Kidney epithelial cell (primary cell): ENCODE measurements around the gene NRXN2. TPM values are rescaled to one million over a fixed set of nuclear protein-coding genes. Genes with fewer than 3 reads are reported as not detected.

Experiments used
- DNase-seq: peaks from one replicate; pipeline ENCODE4 v3.0.0-alpha.2; 2010; ENCODE audit warnings: low read depth
- H3K27me3 ChIP-seq: 2 replicates; pipeline ENCODE4 v1.6.0; 2011; ENCODE audit warnings: low read length; ENCODE audit not compliant: control insufficient read depth, insufficient read depth
- H3K36me3 ChIP-seq: 2 replicates; pipeline ENCODE4 v1.5.1; 2011; ENCODE audit warnings: low read length; ENCODE audit not compliant: control insufficient read depth, insufficient read depth
- H3K4me3 ChIP-seq: 2 replicates; pipeline ENCODE4 v1.5.1; 2011; ENCODE audit warnings: low read depth, mild to moderate bottlenecking, control low read depth, low read length
- CTCF ChIP-seq: IDR thresholded peaks from 2 replicates; pipeline ENCODE4 v1.5.1; 2011; ENCODE audit warnings: mild to moderate bottlenecking, moderate library complexity, low read length, control low read depth, inconsistent platforms; ENCODE audit not compliant: insufficient read depth, poor library complexity, severe bottlenecking
- total RNA-seq: library from RNA; depleted of rRNA; stranded (reverse); fragments of >200 nt; gene quantifications from 2 replicates; pipeline ENCODE4 v1.2.3, GENCODE V29; 2015

Gene NRXN2
- total RNA-seq, 1 donor from 2014 or later = not detected

- H3K4me3 ChIP-seq = no peak overlapping the region
- H3K27me3 ChIP-seq = peaks cover 45% of the 10 kb centered on the region
- no peaks in the 10 kb centered on the region for H3K36me3 ChIP-seq
- TF ChIP-seq CTCF = no peak
- DNase-seq = no peak
Observed at GRCh38 chr11:64692764-64693331, 30.1 kb downstream of the NRXN2 start.

GRCh38 chr11:64691543-64691942 is 31.5 kb downstream of the NRXN2 start:
- Histone ChIP-seq H3K36me3 (no peaks in the 10 kb centered on the region), H3K27me3 (peaks cover 46% of the 10 kb centered on the region), H3K4me3 (no peak overlapping the region)
- no peak for DNase-seq
- TF ChIP-seq CTCF = no peak

GRCh38 chr11:64690235-64690634 is 32.8 kb downstream of the NRXN2 start:
- H3K27me3 ChIP-seq = peaks cover 53% of the 10 kb centered on the region

GRCh38 chr11:64688534-64688982 is 34.4 kb downstream of the NRXN2 start:
- peak; percentile 85 for TF ChIP-seq CTCF
- no peaks in the 10 kb centered on the region for H3K36me3 ChIP-seq
- H3K27me3 ChIP-seq = peaks cover 56% of the 10 kb centered on the region
- H3K4me3 ChIP-seq = peak overlapping the region; percentile 27
- peak; percentile 21 for DNase-seq

More at GRCh38 chr11:64690235-64690634, 32.8 kb downstream of the NRXN2 start:
- TF ChIP-seq CTCF = no peak
- Histone ChIP-seq H3K4me3 (no peak overlapping the region), H3K36me3 (no peaks in the 10 kb centered on the region)
- DNase-seq = no peak

GRCh38 chr11:64687643-64688533 is 35.1 kb downstream of the NRXN2 start:
- peaks cover 50% of the 10 kb centered on the region for H3K27me3 ChIP-seq
- no peak for DNase-seq
- no peaks in the 10 kb centered on the region for H3K36me3 ChIP-seq
- H3K4me3 ChIP-seq = no peak overlapping the region
- no peak for TF ChIP-seq CTCF
